T-helper 1 cell treated with Interleukin-12 subunit alpha and Interleukin-12 subunit beta and Interleukin-4 antibody, amounts not matched to agents 30 μg/mL and 1 μg/mL, for 36 hours (primary cell): ENCODE results near the gene PHRF1.

Experiments used
- H3K27ac Mint-ChIP-seq: one replicate; pipeline ENCODE4 v1.8.0; 2021; ENCODE audit warnings: mild to moderate bottlenecking, mixed read lengths
- H3K27me3 Mint-ChIP-seq: one replicate; pipeline ENCODE4 v1.8.0; 2021; ENCODE audit warnings: low read depth, mixed read lengths
- H3K36me3 Mint-ChIP-seq: one replicate; pipeline ENCODE4 v1.8.0; 2021; ENCODE audit warnings: low read depth, mixed read lengths
- H3K4me1 Mint-ChIP-seq: one replicate; pipeline ENCODE4 v1.8.0; 2021; ENCODE audit warnings: low read depth, mixed read lengths
- H3K4me3 Mint-ChIP-seq: one replicate; pipeline ENCODE4 v1.8.0; 2021; ENCODE audit warnings: mild to moderate bottlenecking, moderate library complexity, mixed read lengths
- H3K9me3 Mint-ChIP-seq: one replicate; pipeline ENCODE4 v1.8.0; 2021; ENCODE audit warnings: mixed read lengths

PHRF1 gene

DNA sequence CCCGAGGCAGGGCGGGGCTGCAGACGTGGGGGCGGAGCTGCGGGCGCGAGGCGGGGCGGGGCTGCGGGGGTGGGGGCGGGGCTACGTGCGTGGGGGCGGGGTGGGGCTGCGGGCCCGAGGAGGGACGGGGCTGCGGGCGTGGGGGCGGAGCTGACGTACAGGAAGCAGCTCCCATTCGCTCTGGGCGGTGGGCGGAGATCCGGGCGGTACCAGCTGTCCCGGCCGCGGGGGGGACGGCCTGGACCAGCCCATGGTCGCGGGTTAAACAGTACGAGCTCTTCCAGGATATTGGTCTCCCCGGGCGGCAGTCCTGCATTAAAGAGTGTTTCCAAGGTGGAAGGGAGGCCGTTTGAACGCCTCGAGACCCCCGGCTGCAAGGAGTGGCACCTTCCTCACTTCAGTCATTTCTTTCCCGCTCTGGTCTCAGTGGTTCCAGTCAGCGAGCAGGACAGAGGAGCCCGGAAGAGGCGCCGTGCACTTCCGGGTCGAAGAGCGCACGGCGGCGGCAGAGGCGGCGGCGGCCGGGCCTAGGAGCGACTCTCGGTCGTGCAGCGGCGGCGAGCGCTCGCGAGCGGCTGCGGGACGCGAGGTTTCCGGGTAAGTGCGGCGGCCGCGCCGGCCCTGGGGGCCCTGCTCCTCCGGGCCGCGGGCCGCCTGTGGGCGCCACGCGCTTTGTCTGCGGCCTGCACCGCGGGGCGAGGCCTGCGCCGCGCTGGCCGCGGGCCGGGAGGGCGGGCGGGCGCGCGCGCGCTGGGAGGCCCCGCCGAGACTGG is at the start of gene PHRF1:
TSS of gene PHRF1 (plus strand) at position 475 of the 773 bp plus-strand sequence. CDS start 5,043 bp downstream, outside the sequence.
- Mint-ChIP-seq H3K4me1 (peaks cover 30% of the 10 kb centered on the region), H3K27me3 (peaks cover 12% of the 10 kb centered on the region), H3K9me3 (no peaks in the 10 kb centered on the region), H3K4me3 (peak within 1 kb of the TSS; percentile 91), H3K27ac (peak within 1 kb of the TSS; percentile 100), H3K36me3 (peaks cover 8% of the 10 kb centered on the region)

DNA sequence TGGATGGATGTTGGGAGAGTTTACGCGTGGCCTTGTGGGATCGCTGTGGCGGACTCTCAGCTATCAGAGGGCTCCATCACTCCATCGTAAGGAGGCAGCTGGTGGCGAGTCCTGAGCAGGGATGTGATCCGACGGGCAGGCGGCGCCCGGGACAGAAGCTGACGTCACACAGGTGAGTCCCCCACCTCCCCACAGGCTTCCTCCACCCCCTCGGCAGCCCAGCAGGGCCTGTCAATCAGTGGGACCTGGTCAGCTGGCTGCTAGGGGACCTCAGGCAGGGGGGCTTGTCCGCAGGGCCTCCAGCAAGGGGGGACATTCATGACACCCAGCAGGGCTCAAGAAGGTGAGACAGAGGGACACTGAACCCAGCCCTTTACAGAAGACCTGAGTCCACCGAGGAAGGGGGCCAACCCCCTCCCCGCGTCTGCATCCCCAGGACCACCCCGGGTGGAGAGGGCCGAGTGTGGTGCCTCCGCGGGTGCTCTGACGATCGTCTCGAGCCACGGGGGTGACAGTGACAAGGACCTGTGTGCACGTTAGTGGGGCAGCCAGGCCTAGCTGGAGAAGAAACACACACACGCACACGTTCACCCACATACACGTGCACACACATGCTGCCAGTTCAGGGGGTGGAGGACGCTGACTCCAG is 48.0 kb upstream of the PHRF1 start:
- Mint-ChIP-seq H3K27ac (no peak overlapping the region), H3K4me3 (no peak overlapping the region), H3K4me1 (no peaks in the 10 kb centered on the region), H3K9me3 (no peaks in the 10 kb centered on the region), H3K27me3 (no peaks in the 10 kb centered on the region), H3K36me3 (no peaks in the 10 kb centered on the region)

GRCh38 chr11:528815-529727 is 47.2 kb upstream of the PHRF1 start:
- no peaks in the 10 kb centered on the region for H3K27me3 Mint-ChIP-seq
- H3K4me1 Mint-ChIP-seq: no peaks in the 10 kb centered on the region
- no peak overlapping the region for H3K4me3 Mint-ChIP-seq
- H3K9me3 Mint-ChIP-seq: no peaks in the 10 kb centered on the region
- no peaks in the 10 kb centered on the region for H3K36me3 Mint-ChIP-seq
- no peak overlapping the region for H3K27ac Mint-ChIP-seq

DNA sequence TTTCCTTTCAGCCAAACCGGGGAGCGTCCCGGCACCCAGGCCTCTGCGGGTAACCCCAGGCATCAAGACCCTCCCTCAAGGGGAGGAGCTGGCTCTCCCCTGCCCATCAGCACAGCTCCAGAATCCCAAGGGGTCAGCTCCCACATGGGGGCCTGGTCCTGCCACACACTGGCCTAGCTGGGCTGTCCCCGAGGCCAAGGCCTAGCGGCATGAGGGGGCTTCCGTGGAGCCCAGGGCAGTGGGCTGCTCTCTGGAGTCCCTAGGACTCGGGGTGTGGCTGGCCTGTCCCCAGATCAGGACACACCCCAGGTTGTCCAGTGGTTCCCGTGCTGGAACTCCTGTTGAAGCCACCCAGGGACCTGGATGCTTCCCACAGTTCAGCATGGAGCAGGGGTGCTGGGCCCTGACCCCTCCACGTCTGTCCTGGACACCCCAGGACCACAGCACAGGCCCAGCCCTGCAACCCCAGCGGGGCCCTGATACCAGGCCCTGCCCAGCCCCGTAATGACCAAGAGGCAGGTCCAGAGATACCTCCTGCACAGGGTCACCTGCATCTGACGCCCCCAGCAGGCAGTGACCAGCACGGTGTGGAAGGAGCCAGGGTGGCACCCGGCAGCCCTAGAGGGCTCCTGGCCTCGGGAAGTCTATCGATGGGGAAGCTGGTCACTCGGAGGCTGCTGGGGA is 46.4 kb upstream of the PHRF1 start:
- no peaks in the 10 kb centered on the region for H3K36me3 Mint-ChIP-seq
- no peaks in the 10 kb centered on the region for H3K4me1 Mint-ChIP-seq
- H3K4me3 Mint-ChIP-seq: no peak overlapping the region
- H3K9me3 Mint-ChIP-seq: no peaks in the 10 kb centered on the region
- H3K27me3 Mint-ChIP-seq: no peaks in the 10 kb centered on the region
- no peak overlapping the region for H3K27ac Mint-ChIP-seq

DNA sequence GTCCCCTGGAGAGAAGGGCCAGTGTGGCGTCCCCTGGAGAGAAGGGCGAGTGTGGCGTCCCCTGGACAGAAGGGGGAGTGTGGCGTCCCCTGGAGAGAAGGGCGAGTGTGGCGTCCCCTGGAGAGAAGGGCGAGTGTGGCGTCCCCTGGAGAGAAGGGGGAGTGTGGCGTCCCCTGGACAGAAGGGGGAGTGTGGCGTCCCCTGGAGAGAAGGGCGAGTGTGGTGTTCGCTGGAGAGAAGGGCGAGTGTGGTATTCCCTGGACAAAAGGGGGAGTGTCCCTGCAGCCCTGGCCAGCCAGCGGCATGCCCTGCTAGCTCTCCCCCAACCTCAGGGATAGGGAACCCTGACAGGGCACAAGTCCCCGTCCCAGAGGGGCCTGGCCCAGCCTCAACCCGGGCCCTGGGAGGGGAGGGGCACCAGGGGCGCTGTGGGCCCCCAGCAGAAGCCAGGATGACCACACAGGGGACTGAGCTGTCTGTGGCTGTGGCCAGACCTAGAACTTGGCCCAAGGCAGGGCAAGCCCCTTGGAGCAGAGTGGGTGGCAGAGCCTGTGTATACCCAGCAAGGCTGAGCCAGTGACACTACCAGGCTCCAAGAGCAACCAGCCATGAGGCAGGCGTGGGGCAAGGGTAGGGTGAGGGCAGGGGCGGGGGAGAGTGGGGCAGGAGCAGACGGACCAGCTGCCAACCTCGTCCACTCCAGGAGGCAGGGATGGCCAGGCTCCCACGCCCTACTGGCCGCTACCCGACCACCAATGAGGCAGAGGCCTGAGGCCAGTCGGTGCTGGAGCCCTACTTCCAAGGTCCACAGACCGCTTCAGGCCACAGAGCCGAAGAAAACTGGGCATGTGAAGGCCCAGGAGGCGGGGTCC is 45.1 kb upstream of the PHRF1 start:
- no peaks in the 10 kb centered on the region for H3K9me3 Mint-ChIP-seq
- H3K36me3 Mint-ChIP-seq: no peaks in the 10 kb centered on the region
- H3K27me3 Mint-ChIP-seq: peaks cover 2% of the 10 kb centered on the region
- no peak overlapping the region for H3K4me3 Mint-ChIP-seq
- no peak overlapping the region for H3K27ac Mint-ChIP-seq
- peaks cover 2% of the 10 kb centered on the region for H3K4me1 Mint-ChIP-seq

GRCh38 chr11:531919-532526 is 44.2 kb upstream of the PHRF1 start:
- Mint-ChIP-seq H3K4me3 (no peak overlapping the region), H3K27me3 (peaks cover 3% of the 10 kb centered on the region), H3K27ac (no peak overlapping the region), H3K4me1 (peaks cover 3% of the 10 kb centered on the region), H3K36me3 (no peaks in the 10 kb centered on the region), H3K9me3 (no peaks in the 10 kb centered on the region)

DNA sequence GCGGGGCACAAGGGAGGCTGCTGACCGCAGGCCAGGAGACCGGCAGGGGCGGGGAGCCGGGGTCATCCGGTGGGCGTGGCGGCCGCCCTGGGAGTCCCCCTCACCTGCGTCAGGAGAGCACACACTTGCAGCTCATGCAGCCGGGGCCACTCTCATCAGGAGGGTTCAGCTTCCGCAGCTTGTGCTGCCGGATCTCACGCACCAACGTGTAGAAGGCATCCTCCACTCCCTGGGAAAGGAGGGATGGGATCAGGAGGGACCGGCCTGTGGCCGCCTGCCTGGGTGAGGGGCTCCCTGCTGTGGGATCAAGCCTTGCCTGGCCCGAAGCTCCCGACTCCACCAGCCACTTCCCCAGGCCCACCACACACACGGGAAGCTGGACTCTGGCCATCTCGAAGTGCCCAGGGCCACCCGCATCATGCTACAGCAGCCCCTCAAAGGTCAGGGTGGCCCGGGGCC is 43.7 kb upstream of the PHRF1 start:
- Mint-ChIP-seq H3K4me1 (peaks cover 3% of the 10 kb centered on the region), H3K27ac (no peak overlapping the region), H3K9me3 (no peaks in the 10 kb centered on the region), H3K36me3 (no peaks in the 10 kb centered on the region), H3K27me3 (peaks cover 3% of the 10 kb centered on the region), H3K4me3 (no peak overlapping the region)

DNA sequence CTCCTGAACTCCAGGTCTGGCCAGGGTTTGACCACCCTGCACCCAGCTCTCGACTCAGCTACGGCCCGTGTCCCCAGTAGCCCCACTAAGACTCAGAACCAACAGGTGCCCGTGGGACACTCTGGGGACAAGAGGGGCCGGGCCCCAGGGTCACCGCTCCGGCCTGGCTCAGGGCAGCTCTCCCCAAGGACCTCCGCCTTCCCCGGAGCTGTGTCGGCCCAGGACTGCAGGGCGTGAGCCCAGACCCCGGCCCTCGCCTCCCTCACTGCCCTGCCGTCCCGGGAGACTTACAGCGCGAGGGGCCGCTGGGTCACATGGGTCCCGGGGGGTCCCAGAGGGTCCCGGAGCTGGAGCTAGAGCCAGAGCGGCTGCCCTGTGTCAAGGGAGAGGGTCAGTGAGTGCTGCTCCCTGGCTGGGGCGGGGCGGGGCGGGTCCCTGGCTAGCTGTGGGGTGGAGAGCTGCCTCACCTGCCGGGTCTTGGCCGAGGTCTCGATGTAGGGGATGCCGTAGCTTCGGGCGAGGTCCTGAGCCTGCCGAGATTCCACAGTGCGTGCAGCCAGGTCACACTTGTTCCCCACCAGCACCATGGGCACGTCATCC is 43.2 kb upstream of the PHRF1 start:
- Mint-ChIP-seq H3K9me3 (no peaks in the 10 kb centered on the region), H3K4me3 (no peak overlapping the region), H3K36me3 (no peaks in the 10 kb centered on the region), H3K27me3 (peaks cover 3% of the 10 kb centered on the region), H3K27ac (no peak overlapping the region), H3K4me1 (peaks cover 3% of the 10 kb centered on the region)

DNA sequence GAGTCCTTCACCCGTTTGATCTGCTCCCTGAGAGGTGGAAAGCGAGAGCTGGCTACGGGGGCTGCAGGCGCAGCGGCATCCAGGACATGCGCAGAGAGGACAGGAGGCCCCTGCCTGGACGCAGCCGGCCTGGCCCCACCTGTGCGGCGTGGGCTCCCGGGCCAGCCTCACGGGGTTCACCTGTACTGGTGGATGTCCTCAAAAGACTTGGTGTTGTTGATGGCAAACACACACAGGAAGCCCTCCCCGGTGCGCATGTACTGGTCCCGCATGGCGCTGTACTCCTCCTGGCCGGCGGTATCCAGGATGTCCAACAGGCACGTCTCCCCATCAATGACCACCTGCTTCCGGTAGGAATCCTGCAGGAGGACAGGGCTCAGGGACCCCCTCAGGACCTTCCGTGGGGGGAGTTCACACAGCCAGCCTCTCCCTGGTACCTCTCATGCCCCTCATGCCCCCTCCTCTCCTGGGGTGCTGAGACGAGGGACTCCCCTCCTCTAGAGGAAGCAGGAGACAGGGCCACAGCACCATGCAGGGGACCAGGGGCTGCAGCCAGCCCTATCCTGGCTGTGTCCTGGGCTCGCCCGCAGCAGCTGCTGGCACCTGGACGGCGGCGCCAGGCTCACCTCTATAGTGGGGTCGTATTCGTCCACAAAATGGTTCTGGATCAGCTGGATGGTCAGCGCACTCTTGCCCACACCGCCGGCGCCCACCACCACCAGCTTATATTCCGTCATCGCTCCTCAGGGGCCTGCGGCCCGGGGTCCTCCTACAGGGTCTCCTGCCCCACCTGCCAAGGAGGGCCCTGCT is 42.5 kb upstream of the PHRF1 start:
- Mint-ChIP-seq H3K9me3 (no peaks in the 10 kb centered on the region), H3K27me3 (peaks cover 3% of the 10 kb centered on the region), H3K4me3 (peak overlapping the region; percentile 70), H3K4me1 (peaks cover 3% of the 10 kb centered on the region), H3K36me3 (no peaks in the 10 kb centered on the region), H3K27ac (no peak overlapping the region)

GRCh38 chr11:534396-535209 is 41.7 kb upstream of the PHRF1 start:
- Mint-ChIP-seq H3K4me3 (peak overlapping the region; percentile 70), H3K9me3 (no peaks in the 10 kb centered on the region), H3K36me3 (no peaks in the 10 kb centered on the region), H3K27ac (peak overlapping the region; percentile 31), H3K27me3 (peaks cover 3% of the 10 kb centered on the region), H3K4me1 (peaks cover 3% of the 10 kb centered on the region)

DNA sequence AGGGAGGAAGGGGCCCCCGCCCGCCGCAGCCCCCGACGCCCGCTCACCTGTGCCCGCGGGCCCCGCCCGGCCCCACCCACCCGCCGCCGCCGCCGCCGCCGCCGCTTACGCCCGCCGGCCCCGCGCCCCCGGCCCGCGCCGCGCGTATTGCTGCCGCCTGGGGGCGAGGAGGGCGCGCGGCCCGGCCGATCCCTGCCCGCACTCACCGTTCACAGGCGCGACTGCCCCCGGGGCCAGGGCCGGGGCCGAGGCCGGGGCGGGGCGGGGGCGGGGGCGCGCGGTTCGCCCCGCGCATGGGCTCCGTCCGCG is 41.1 kb upstream of the PHRF1 start:
- no peaks in the 10 kb centered on the region for H3K36me3 Mint-ChIP-seq
- H3K4me1 Mint-ChIP-seq: peaks cover 3% of the 10 kb centered on the region
- peaks cover 3% of the 10 kb centered on the region for H3K27me3 Mint-ChIP-seq
- H3K9me3 Mint-ChIP-seq: no peaks in the 10 kb centered on the region
- H3K4me3 Mint-ChIP-seq: no peak overlapping the region
- no peak overlapping the region for H3K27ac Mint-ChIP-seq
